ENCODE data around the gene FTO.
A peak's percentile ranks its signal among the peaks of the same experiment; 100 is the strongest.

FTO gene

DNA sequence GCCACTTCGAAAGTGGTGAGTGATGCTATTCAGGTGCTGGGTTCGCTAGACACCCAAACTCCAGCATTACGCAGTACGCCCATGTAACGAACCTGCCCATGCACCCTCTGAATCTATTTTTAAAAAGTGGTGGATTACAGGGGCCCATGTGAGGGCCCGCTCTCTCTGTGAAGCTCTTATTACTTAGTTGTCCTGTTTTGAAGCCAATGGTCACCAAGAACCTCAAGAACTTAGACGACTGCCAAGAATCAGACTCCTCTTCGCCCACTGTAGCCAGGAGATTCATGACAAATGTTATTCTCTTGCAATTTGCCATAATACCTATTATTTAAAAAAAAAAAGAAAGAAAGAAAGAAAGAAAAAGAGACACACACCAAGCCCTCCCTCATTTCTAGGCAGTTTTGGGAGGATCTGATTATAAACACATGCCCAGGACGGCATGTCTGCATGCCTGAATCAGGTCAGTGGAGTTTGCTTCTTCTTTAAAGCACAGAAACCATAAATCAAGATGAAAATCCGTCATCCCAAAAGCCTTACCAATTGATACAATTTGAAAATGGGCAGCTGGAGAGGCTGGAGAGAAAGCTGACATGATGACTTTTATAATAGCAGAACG, 474.0 kb downstream of the FTO start:
- Histone ChIP-seq H2AK5ac (ENCODE audit: low read depth, low read length) (no peak overlapping the region), H2BK15ac (ENCODE audit: low read length) (no peak overlapping the region), H3K27ac (replicated peaks; ENCODE audit: low read length) (no peak overlapping the region), H3K23ac (ENCODE audit: low read depth, low read length, poor library complexity) (no peak overlapping the region), H2BK12ac (ENCODE audit: low read length) (no peak overlapping the region), H3K14ac (ENCODE audit: low read length) (no peak overlapping the region), H2BK120ac (ENCODE audit: low read depth, low read length) (no peak overlapping the region), H4K91ac (ENCODE audit: low read depth, low read length, poor library complexity) (no peak overlapping the region), H3K36me3 (replicated peaks in 1 of 2; ENCODE audit: control insufficient read depth in 2 of 2, insufficient read depth in 2 of 2, low read length in 2 of 2) (no peaks in the 10 kb centered on the region), H3K4me3 (ENCODE audit: low read length in 2 of 2) (no peak overlapping the region), H3K4me1 (ENCODE audit: control insufficient read depth in 2 of 2, insufficient read depth in 1 of 2, low read depth in 1 of 2, low read length in 2 of 2) (peaks cover 19 to 43% of the 10 kb centered on the region in 2 donors), H3K4me2 (ENCODE audit: insufficient read depth, low read length, poor library complexity, severe bottlenecking) (no peak overlapping the region), H3K79me1 (ENCODE audit: low read depth, low read length) (no peaks in the 10 kb centered on the region), H2BK5ac (ENCODE audit: low read length) (no peak overlapping the region), H3K9me3 (replicated peaks in 1 of 2; ENCODE audit: control insufficient read depth in 2 of 2, insufficient read depth in 1 of 2, low read depth in 1 of 2, low read length in 2 of 2) (no peaks in the 10 kb centered on the region), H2AFZ (ENCODE audit: low read length) (peak overlapping the region; percentile 18), H3K27me3 (ENCODE audit: control insufficient read depth in 3 of 3, insufficient read depth in 3 of 3, low read depth in 1 of 3, low read length in 3 of 3) (peaks cover 0 to 9% (median 2%) of the 10 kb centered on the region in 3 experiments), H4K8ac (ENCODE audit: low read depth, low read length) (no peak overlapping the region), H3K18ac (ENCODE audit: low read length) (no peak overlapping the region), H3K9ac (ENCODE audit: low read depth, low read length, poor library complexity) (no peak overlapping the region), H3K4ac (ENCODE audit: low read length) (no peak overlapping the region)
- WGBS, 2 donors (ENCODE audit: extremely low coverage in 2 of 2, insufficient read length in 2 of 2, insufficient replicate concordance in 1 of 2): no CpG with 5 or more reads among the region's 11 CpGs
- DNase-seq (ENCODE audit: low spot score): no peak

DNA sequence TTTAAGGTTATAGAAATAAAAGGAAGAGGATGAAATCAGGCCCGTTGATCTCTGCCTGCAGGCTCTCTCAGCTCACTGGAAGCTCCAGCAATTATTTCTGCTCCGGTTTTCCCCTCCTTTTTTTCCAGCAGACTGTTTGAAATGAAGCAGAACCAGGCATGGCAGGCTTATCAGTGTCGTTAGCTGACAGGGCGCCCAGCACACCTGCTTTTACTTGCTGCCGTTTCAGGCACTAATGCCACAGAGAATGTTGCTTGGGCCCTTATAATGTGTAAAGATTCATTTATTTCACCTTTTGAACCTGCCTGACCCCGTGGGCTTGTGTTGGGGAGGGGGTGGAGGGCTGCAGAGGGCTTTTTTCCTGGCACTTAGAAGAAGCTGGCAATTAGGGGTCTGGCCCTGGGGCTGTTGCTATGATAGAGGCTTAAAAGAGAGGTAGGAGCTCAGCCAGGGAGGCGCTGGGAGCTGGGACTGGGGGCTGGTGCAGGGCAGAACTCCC, 474.6 kb downstream of the FTO start:
- DNase-seq (ENCODE audit: low spot score): peak; percentile 11
- Histone ChIP-seq H3K27me3 (ENCODE audit: control insufficient read depth in 3 of 3, insufficient read depth in 3 of 3, low read depth in 1 of 3, low read length in 3 of 3) (peaks cover 0 to 4% (median 2%) of the 10 kb centered on the region in 3 experiments), H3K4me1 (ENCODE audit: control insufficient read depth in 2 of 2, insufficient read depth in 1 of 2, low read depth in 1 of 2, low read length in 2 of 2) (peaks cover 19 to 43% of the 10 kb centered on the region in 2 donors), H2BK12ac (ENCODE audit: low read length) (no peak overlapping the region), H3K79me1 (ENCODE audit: low read depth, low read length) (no peaks in the 10 kb centered on the region), H3K9ac (ENCODE audit: low read depth, low read length, poor library complexity) (no peak overlapping the region), H3K23ac (ENCODE audit: low read depth, low read length, poor library complexity) (no peak overlapping the region), H2BK15ac (ENCODE audit: low read length) (no peak overlapping the region), H2BK5ac (ENCODE audit: low read length) (no peak overlapping the region), H3K4me3 (ENCODE audit: low read length in 2 of 2) (no peak overlapping the region), H2BK120ac (ENCODE audit: low read depth, low read length) (no peak overlapping the region), H3K4ac (ENCODE audit: low read length) (no peak overlapping the region), H2AK5ac (ENCODE audit: low read depth, low read length) (no peak overlapping the region), H3K36me3 (replicated peaks in 1 of 2; ENCODE audit: control insufficient read depth in 2 of 2, insufficient read depth in 2 of 2, low read length in 2 of 2) (no peaks in the 10 kb centered on the region), H4K8ac (ENCODE audit: low read depth, low read length) (no peak overlapping the region), H3K18ac (ENCODE audit: low read length) (peak overlapping the region; percentile 57), H3K4me2 (ENCODE audit: insufficient read depth, low read length, poor library complexity, severe bottlenecking) (no peak overlapping the region), H3K9me3 (replicated peaks in 1 of 2; ENCODE audit: control insufficient read depth in 2 of 2, insufficient read depth in 1 of 2, low read depth in 1 of 2, low read length in 2 of 2) (no peaks in the 10 kb centered on the region), H3K14ac (ENCODE audit: low read length) (no peak overlapping the region), H2AFZ (ENCODE audit: low read length) (peak overlapping the region; percentile 18), H3K27ac (replicated peaks; ENCODE audit: low read length) (no peak overlapping the region), H4K91ac (ENCODE audit: low read depth, low read length, poor library complexity) (no peak overlapping the region)
- WGBS, 2 donors (ENCODE audit: extremely low coverage in 2 of 2, insufficient read length in 2 of 2, insufficient replicate concordance in 1 of 2): no CpG with 5 or more reads among the region's 7 CpGs

DNA sequence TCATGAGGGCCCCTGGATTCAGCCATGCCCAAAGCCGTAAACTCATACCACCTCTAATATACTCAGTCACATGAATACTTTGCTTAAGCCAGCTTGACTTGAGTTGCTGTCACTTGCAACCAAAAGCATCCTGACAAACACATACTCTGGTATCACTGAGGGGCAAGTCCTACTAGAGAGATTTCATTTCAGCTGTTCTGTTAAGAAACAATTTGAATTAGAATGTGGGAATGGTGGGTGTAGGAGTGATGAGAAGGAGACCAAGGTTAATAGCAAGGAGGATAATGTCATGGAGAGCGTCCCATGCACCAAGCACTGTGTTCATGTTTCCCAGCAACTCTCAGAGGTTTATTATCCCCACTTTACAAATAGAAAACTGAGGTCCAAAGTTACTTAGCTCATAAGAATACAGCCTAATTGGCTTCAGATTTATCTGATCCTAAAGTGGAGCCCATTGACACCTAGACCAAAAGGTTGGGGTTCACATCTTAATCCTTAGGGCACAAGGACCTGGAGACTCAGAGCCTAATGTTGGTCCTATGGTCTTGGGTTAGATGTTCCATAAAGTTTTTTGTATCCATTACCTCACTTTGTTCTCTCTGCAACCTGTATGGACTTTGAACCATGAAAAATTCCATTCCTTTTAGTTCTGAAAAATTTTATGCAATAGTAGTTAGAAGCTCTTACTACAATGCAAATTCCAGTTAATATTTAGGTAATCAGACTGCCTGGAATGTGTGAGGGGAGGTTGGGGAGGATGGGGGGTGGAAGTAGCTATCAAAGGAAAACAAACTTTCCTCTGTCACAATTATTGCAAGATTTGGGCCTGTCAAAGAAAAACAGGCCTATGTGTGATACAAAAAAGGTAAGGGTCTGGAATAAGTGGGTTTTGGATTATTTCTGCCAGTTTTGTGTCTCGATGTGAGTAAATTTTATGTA, 476.7 kb downstream of the FTO start:
- Histone ChIP-seq H3K4me1 (ENCODE audit: control insufficient read depth in 2 of 2, insufficient read depth in 1 of 2, low read depth in 1 of 2, low read length in 2 of 2) (peaks cover 10 to 24% of the 10 kb centered on the region in 2 donors), H3K23ac (ENCODE audit: low read depth, low read length, poor library complexity) (no peak overlapping the region), H2BK12ac (ENCODE audit: low read length) (no peak overlapping the region), H2AFZ (ENCODE audit: low read length) (no peak overlapping the region), H3K27ac (replicated peaks; ENCODE audit: low read length) (no peak overlapping the region), H3K36me3 (replicated peaks in 1 of 2; ENCODE audit: control insufficient read depth in 2 of 2, insufficient read depth in 2 of 2, low read length in 2 of 2) (no peaks in the 10 kb centered on the region), H3K9ac (ENCODE audit: low read depth, low read length, poor library complexity) (no peak overlapping the region), H4K8ac (ENCODE audit: low read depth, low read length) (no peak overlapping the region), H3K18ac (ENCODE audit: low read length) (no peak overlapping the region), H2BK15ac (ENCODE audit: low read length) (no peak overlapping the region), H3K14ac (ENCODE audit: low read length) (no peak overlapping the region), H3K79me1 (ENCODE audit: low read depth, low read length) (no peaks in the 10 kb centered on the region), H2AK5ac (ENCODE audit: low read depth, low read length) (no peak overlapping the region), H4K91ac (ENCODE audit: low read depth, low read length, poor library complexity) (no peak overlapping the region), H3K4ac (ENCODE audit: low read length) (no peak overlapping the region), H3K4me2 (ENCODE audit: insufficient read depth, low read length, poor library complexity, severe bottlenecking) (no peak overlapping the region), H3K9me3 (replicated peaks in 1 of 2; ENCODE audit: control insufficient read depth in 2 of 2, insufficient read depth in 1 of 2, low read depth in 1 of 2, low read length in 2 of 2) (peaks cover 0 to 9% of the 10 kb centered on the region in 2 donors), H2BK120ac (ENCODE audit: low read depth, low read length) (no peak overlapping the region), H2BK5ac (ENCODE audit: low read length) (no peak overlapping the region), H3K4me3 (ENCODE audit: low read length in 2 of 2) (no peak overlapping the region), H3K27me3 (ENCODE audit: control insufficient read depth in 3 of 3, insufficient read depth in 3 of 3, low read depth in 1 of 3, low read length in 3 of 3) (no peaks in the 10 kb centered on the region)
- no peak for DNase-seq (ENCODE audit: low spot score)
- WGBS, 2 donors (ENCODE audit: extremely low coverage in 2 of 2, insufficient read length in 2 of 2, insufficient replicate concordance in 1 of 2): no CpG with 5 or more reads among the region's 3 CpGs

Data from neuronal stem cell (in vitro differentiated cells).